B cell (primary cell): ENCODE data around the gene C16orf82. TPM values are rescaled to one million over a fixed set of nuclear protein-coding genes. Genes with fewer than 3 reads are reported as not detected.

Experiments
- ATAC-seq: fragments of 200-7000 bp; cut with Tn5 transposase; one replicate; pipeline ENCODE4 v1.10.0; 2021; ENCODE audit warnings: low read depth, mild to moderate bottlenecking, moderate number of reproducible peaks, moderate library complexity
- CTCF ChIA-PET: fragments of 350-600 bp; sonication (Branson Sonifier 250); formaldehyde crosslinking; loops from one replicate; lab custom pipeline; 2021; ENCODE audit warnings: antibody characterized with exemption, inconsistent platforms; lab: Charles Lee
- POLR2A ChIA-PET: fragments of 350-600 bp; sonication (Branson Sonifier 250); formaldehyde crosslinking; loops from one replicate; lab custom pipeline; 2021; ENCODE audit warnings: antibody characterized with exemption; lab: Charles Lee
- DNase-seq: peaks from one replicate; pipeline ENCODE4 v3.0.0; 2013
- H2AFZ ChIP-seq: 2 replicates; pipeline ENCODE4 v1.6.1; 2012; ENCODE audit warnings: mild to moderate bottlenecking, low read depth, low read length; ENCODE audit not compliant: insufficient read depth, poor library complexity, severe bottlenecking
- H3K27ac ChIP-seq, 2 donors: 1 replicate in 1 of 2; 2 replicates in 1 of 2; pipeline ENCODE4 v1.5.1; 2012 to 2013; ENCODE audit warnings: low read length in 2 of 2, mild to moderate bottlenecking in 2 of 2, moderate library complexity in 1 of 2
- H3K27me3 ChIP-seq, 4 experiments: fragments of 200-600 bp in 1 of 4; sonication (generic) in 1 of 4; replicated peaks in 1 of 4; 1 replicate in 2 of 4; 2 replicates in 2 of 4; pipeline versions ENCODE4 v1.6.1 to v1.7.0; 2013 to 2016; ENCODE audit warnings: low read length in 3 of 4, mild to moderate bottlenecking in 2 of 4, mixed read lengths in 1 of 4, moderate library complexity in 1 of 4; ENCODE audit not compliant: insufficient read depth in 4 of 4, control insufficient read depth in 3 of 4; ENCODE audit errors: control extremely low read depth in 1 of 4
- H3K36me3 ChIP-seq, 2 experiments: replicated peaks in 1 of 2; 1 replicate in 1 of 2; 2 replicates in 1 of 2; pipeline versions ENCODE4 v1.6.1 to v1.7.1; 2013; ENCODE audit warnings: low read length in 1 of 2; ENCODE audit not compliant: insufficient read depth in 2 of 2, control insufficient read depth in 1 of 2; ENCODE audit errors: control extremely low read depth in 1 of 2, extremely low read depth in 1 of 2
- H3K4me1 ChIP-seq, 2 donors: fragments of 200-600 bp in 1 of 2; sonication (generic) in 1 of 2; 1 replicate in 1 of 2; 2 replicates in 1 of 2; pipeline versions ENCODE4 v1.5.1 to v1.6.1; 2013 to 2017; ENCODE audit warnings: low read length in 2 of 2; ENCODE audit not compliant: control insufficient read depth in 2 of 2, insufficient read depth in 2 of 2
- H3K4me2 ChIP-seq: replicated peaks from 2 replicates; pipeline ENCODE3; 2012; ENCODE audit warnings: mild to moderate bottlenecking, low read depth, low read length; ENCODE audit not compliant: poor library complexity, severe bottlenecking
- H3K4me3 ChIP-seq, 5 experiments: fragments of 200-600 bp in 1 of 5; sonication (generic) in 1 of 5; 1 replicate in 3 of 5; 2 replicates in 2 of 5; pipeline versions ENCODE4 v1.5.1 to v1.7.0; 2011 to 2016; ENCODE audit warnings: low read length in 4 of 5, mild to moderate bottlenecking in 4 of 5, low read depth in 2 of 5, control low read depth in 1 of 5, moderate library complexity in 1 of 5; ENCODE audit not compliant: insufficient read depth in 1 of 5; ENCODE audit errors: control extremely low read depth in 1 of 5, extremely low read depth in 1 of 5
- H3K79me2 ChIP-seq: fragments of 200-600 bp; sonication (generic); one replicate; pipeline ENCODE4 v1.6.0; 2016; ENCODE audit warnings: low read length; ENCODE audit not compliant: control insufficient read depth, insufficient read depth
- H3K9ac ChIP-seq: fragments of 200-600 bp; sonication (generic); 2 replicates; pipeline ENCODE4 v1.6.1; 2017; ENCODE audit warnings: mild to moderate bottlenecking, low read length, moderate library complexity
- H3K9me3 ChIP-seq, 3 donors: one replicate each; pipeline versions ENCODE4 v1.6.1 to v1.7.1; 2013; ENCODE audit warnings: low read length in 2 of 3; ENCODE audit not compliant: control insufficient read depth in 2 of 3, insufficient read depth in 1 of 3; ENCODE audit errors: control extremely low read depth in 1 of 3
- H4K20me1 ChIP-seq: 2 replicates; pipeline ENCODE4 v1.6.0; 2012; ENCODE audit warnings: mild to moderate bottlenecking, low read length; ENCODE audit not compliant: insufficient read depth, control insufficient read depth, poor library complexity, severe bottlenecking
- H3K27ac Mint-ChIP-seq: one replicate; pipeline ENCODE4 v1.8.0; 2021; ENCODE audit warnings: mixed read lengths
- H3K27me3 Mint-ChIP-seq: one replicate; pipeline ENCODE4 v1.8.0; 2021; ENCODE audit warnings: mixed read lengths
- H3K4me1 Mint-ChIP-seq: one replicate; pipeline ENCODE4 v1.8.0; 2021; ENCODE audit warnings: mixed read lengths
- H3K4me3 Mint-ChIP-seq: one replicate; pipeline ENCODE4 v1.8.0; 2021; ENCODE audit warnings: mixed read lengths
- H3K9me3 Mint-ChIP-seq: one replicate; pipeline ENCODE4 v1.8.0; 2022; ENCODE audit warnings: mixed read lengths; ENCODE audit not compliant: insufficient read depth
- CTCF ChIP-seq: fragments of 200-600 bp; IDR thresholded peaks from one replicate; pipeline ENCODE4 v1.8.0; 2022; ENCODE audit warnings: antibody characterized with exemption, mild to moderate bottlenecking
- EZH2 ChIP-seq: IDR thresholded peaks from 2 replicates; pipeline ENCODE4 v1.6.1; 2012; ENCODE audit warnings: borderline replicate concordance, low read depth, mild to moderate bottlenecking, moderate library complexity, low read length; ENCODE audit not compliant: insufficient read depth, poor library complexity, severe bottlenecking
- WGBS: methylation state at CpG from one replicate; pipeline ENCODE4 v1.1.5; 2013; ENCODE audit warnings: missing lambda C conversion rate; ENCODE audit not compliant: insufficient coverage; 5-methylcytosine and 5-hydroxymethylcytosine counted together
- intact Hi-C: fragments of 100-400 bp; cut with micrococcal nuclease; formaldehyde crosslinking; loops from one replicate; pipeline ENCODE4 v1.10.0; 2022
- polyA plus RNA-seq: library from polyadenylated mRNA; depleted of rRNA; stranded (reverse); fragments of >200 nt; gene quantifications from 2 replicates; pipeline ENCODE4 v1.2.3, GENCODE V29; 2012
- total RNA-seq, 2 donors: library from RNA; stranded (reverse); fragments of 120-200 nt in 1 of 2; gene quantifications; 1 replicate in 1 of 2; 2 replicates in 1 of 2; pipeline versions ENCODE4 v1.2.3 to v1.2.4, GENCODE V29; 2013 to 2022

C16orf82 gene
- total and polyA plus RNA-seq, 2 donors (not counting 1 experiment from before 2014, with no cell fraction given) = not detected

DNA sequence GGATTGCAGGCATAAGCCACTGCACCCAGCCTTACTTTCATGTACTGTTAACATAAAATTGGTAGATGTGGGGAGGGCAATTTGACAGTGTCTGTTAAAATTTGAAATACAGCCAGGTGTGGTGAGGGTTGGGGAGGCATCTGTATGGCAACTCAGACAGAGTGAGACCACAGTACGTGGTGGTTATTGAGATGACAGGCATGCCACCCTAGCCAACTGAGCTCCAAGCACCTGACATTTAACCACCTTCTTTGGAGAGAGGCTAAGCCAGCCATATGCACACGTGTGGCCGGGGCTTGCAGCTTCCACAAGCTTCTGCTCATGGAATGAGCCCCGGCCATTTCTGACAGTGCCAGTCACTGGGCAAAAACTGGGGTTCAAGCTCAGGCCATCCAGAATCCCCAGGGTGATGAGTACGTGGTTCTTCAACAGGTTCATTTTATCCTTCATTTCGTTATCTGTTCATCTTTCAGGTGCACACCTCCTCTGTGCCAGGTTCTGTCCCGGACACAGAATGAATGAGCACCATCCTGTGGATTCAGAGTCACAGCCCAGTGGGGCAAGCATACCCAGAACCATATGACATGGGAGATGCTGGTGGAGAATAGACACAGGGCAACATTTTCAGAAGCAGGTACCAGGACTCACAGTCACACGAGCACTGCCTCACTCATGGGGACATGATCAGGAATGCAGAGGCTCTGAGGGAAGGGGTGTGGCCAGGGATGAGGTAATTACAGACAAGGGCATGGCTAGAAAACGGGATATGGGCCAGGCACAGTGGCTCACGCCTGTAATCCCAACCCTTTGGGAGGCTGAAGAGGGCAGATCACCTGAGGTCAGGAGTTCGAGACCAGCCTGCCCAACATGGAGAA lies 36.2 kb downstream of the C16orf82 start:
- Histone ChIP-seq H3K79me2 (no peaks in the 10 kb centered on the region), H3K4me3 (no peak overlapping the region), H3K36me3 (no peaks in the 10 kb centered on the region), H3K9me3 (no peaks in the 10 kb centered on the region), H2AFZ (no peak overlapping the region), H3K4me2 (no peak overlapping the region), H3K9ac (no peak overlapping the region), H4K20me1 (no peaks in the 10 kb centered on the region), H3K4me1 (no peaks in the 10 kb centered on the region), H3K27me3 (peaks cover 0 to 13% (median 2%) of the 10 kb centered on the region in 4 experiments), H3K27ac (no peak overlapping the region)
- H3K27ac Mint-ChIP-seq = no peak overlapping the region
- WGBS = 82% methylated on average over 9 of the region's 11 CpGs
- DNase-seq (no peak), ATAC-seq (no peak)
- H3K4me1 Mint-ChIP-seq = no peaks in the 10 kb centered on the region
- no peak overlapping the region for H3K4me3 Mint-ChIP-seq
- H3K9me3 Mint-ChIP-seq = no peaks in the 10 kb centered on the region
- H3K27me3 Mint-ChIP-seq = peaks cover 4% of the 10 kb centered on the region
- intact Hi-C loops = no loop called here
- CTCF ChIA-PET = no interaction called here
- POLR2A ChIA-PET = no interaction called here
- TF ChIP-seq CTCF = no peak
- TF ChIP-seq EZH2 = no peak

GRCh38 chr16:27103954-27104353 lies 37.2 kb downstream of the C16orf82 start:
- Histone ChIP-seq H3K4me2 (no peak overlapping the region), H3K27ac (no peak overlapping the region), H3K4me3 (no peak overlapping the region), H3K27me3 (peaks cover 0 to 13% (median under 1%) of the 10 kb centered on the region in 4 experiments), H3K9ac (no peak overlapping the region), H3K79me2 (no peaks in the 10 kb centered on the region), H3K4me1 (peaks cover under 1 to 3% of the 10 kb centered on the region in 2 donors), H3K36me3 (no peaks in the 10 kb centered on the region), H3K9me3 (no peaks in the 10 kb centered on the region), H2AFZ (no peak overlapping the region), H4K20me1 (no peaks in the 10 kb centered on the region)
- Mint-ChIP-seq H3K4me1 (peaks cover 3% of the 10 kb centered on the region), H3K27ac (no peak overlapping the region), H3K27me3 (peaks cover 3% of the 10 kb centered on the region), H3K4me3 (no peak overlapping the region), H3K9me3 (no peaks in the 10 kb centered on the region)
- ATAC-seq (no peak), DNase-seq (no peak)
- POLR2A ChIA-PET = no interaction called here
- intact Hi-C loops = no loop called here
- WGBS = 100% methylated on average over 1 of the region's 1 CpG
- no peak for TF ChIP-seq EZH2
- TF ChIP-seq CTCF = no peak
- CTCF ChIA-PET = no interaction called here
